Bronchial epithelial cell (primary cell): ENCODE data around the gene CRB3. TPM values are rescaled to one million over a fixed set of nuclear protein-coding genes. Genes with fewer than 3 reads are reported as not detected.

Experiments
- DNase-seq: peaks from one replicate; pipeline ENCODE4 v3.0.0-alpha.2; 2010; ENCODE audit warnings: low read depth
- FAIRE-seq: peaks from 2 replicates; lab custom pipeline; 2011; peaks lifted over from hg19 to GRCh38; lab: Jason Lieb, UNC
- H3K27me3 ChIP-seq: 2 replicates; pipeline ENCODE4 v1.5.1; 2011; ENCODE audit warnings: low read length; ENCODE audit not compliant: control insufficient read depth, insufficient read depth
- H3K36me3 ChIP-seq: 2 replicates; pipeline ENCODE4 v1.5.1; 2011; ENCODE audit warnings: low read length; ENCODE audit not compliant: control insufficient read depth, insufficient read depth
- H3K4me3 ChIP-seq: 2 replicates; pipeline ENCODE4 v1.5.1; 2011; ENCODE audit warnings: mild to moderate bottlenecking, low read depth, low read length, control low read depth
- CTCF ChIP-seq: IDR thresholded peaks from 2 replicates; pipeline ENCODE4 v1.5.1; 2011; ENCODE audit warnings: mild to moderate bottlenecking, moderate library complexity, low read length, control low read depth, inconsistent platforms; ENCODE audit not compliant: insufficient read depth, severe bottlenecking
- total RNA-seq: library from RNA; depleted of rRNA; stranded (reverse); fragments of >200 nt; gene quantifications from 2 replicates; pipeline ENCODE4 v1.2.1, GENCODE V29; 2014

CRB3 gene
- total RNA-seq, 1 donor from 2014 or later: 49.5 TPM

DNA sequence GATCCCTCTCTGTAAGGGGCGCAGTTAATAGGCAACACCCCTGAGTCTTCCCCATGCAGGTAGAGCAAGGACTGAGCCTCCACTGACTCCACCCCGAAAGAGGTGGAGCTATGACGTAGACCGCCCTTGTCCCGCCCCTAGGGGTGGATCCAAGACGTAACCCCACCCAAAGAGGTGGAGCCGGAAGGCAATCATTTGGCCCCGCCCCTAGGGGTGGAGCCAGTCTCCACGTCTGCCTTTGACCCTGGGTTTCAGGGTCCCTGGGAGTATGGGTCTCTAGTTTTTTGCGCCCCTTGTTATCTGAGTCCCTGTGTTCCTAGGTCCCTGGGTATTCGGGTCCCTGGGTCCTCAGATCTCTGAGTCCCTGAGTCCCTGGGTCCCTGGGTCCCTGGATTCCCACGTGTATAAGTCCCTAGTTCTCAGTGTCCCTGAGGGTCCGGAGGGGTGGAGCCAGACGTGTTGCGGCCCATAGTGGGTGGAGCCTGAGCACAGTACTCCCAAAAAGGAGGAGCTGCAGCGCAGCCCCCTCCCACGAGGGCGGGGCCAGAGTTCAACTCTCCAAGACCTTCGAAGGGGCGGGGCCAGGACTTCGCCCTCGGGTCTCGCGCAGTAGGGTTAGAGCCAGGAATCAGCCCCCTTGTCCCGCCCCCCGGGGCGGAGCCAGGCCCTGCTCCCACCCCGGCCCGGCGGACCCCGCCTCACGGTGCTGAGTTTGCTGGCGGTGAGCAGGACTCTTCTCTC lies 12.3 kb downstream of the CRB3 start:
- Histone ChIP-seq H3K36me3 (no peaks in the 10 kb centered on the region), H3K27me3 (peaks cover 11% of the 10 kb centered on the region), H3K4me3 (peak overlapping the region; percentile 1)
- no peak for TF ChIP-seq CTCF
- peak; percentile 62 for DNase-seq
- peak; percentile 70 for FAIRE-seq

DNA sequence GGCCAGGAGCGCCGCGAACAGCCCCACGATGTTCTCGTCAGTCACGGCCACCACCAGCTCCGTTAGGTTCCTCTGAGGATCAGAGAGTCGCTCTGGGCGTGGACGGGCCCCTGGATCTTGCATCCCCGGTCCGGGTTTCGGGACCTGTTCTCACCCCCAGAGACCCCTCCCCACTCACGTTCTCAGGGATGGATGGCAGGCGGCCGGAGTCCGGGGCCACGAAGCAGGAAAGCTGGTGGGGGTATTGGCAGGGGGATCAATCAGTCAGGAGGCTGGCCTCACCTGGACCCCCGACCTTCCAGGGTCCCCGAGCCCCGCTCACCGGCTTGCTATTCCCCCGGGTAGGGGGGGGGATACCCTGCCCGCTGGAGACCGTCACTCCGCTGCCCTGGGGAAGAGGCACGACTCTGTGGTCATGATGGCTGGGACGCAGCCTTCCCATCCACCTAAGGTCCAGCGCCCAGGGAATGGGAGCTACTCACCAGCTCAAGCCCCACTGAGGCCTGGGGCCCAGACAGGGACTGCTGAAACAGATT lies 12.9 kb downstream of the CRB3 start:
- no peak for TF ChIP-seq CTCF
- Histone ChIP-seq H3K36me3 (no peaks in the 10 kb centered on the region), H3K4me3 (peak overlapping the region; percentile 1), H3K27me3 (peaks cover 11% of the 10 kb centered on the region)
- FAIRE-seq: no peak
- no peak for DNase-seq

- no peak for TF ChIP-seq CTCF
- Histone ChIP-seq H3K4me3 (no peak overlapping the region), H3K27me3 (peaks cover 11% of the 10 kb centered on the region), H3K36me3 (no peaks in the 10 kb centered on the region)
- DNase-seq (no peak), FAIRE-seq (no peak)
These were observed 14.7 kb downstream of the CRB3 start for GRCh38 chr19:6478815-6479214.

- TF ChIP-seq CTCF: no peak
- peak; percentile 88 for FAIRE-seq
- no peak for DNase-seq
- Histone ChIP-seq H3K27me3 (peaks cover 11% of the 10 kb centered on the region), H3K36me3 (no peaks in the 10 kb centered on the region), H3K4me3 (no peak overlapping the region)
These were observed 15.8 kb downstream of the CRB3 start for GRCh38 chr19:6479836-6480398.

GRCh38 chr19:6480848-6481415 lies 16.9 kb downstream of the CRB3 start:
- no peak for DNase-seq
- no peak overlapping the region for H3K4me3 ChIP-seq
- H3K36me3 ChIP-seq: no peaks in the 10 kb centered on the region
- TF ChIP-seq CTCF: no peak
- H3K27me3 ChIP-seq: peaks cover under 1% of the 10 kb centered on the region
- no peak for FAIRE-seq
